AG04449 (cell line): ENCODE results near the gene ZFYVE19.

Experiments
- CTCF ChIA-PET: fragments of 350-600 bp; formaldehyde crosslinking; extraction: SDS; loops from one replicate; lab custom pipeline; 2021; ENCODE audit warnings: antibody characterized with exemption; lab: Yijun Ruan, JAX
- POLR2A ChIA-PET: fragments of 400-600, 350-600 bp; formaldehyde crosslinking; extraction: SDS; loops from one replicate; lab custom pipeline; 2020; ENCODE audit warnings: antibody characterized with exemption, inconsistent platforms; lab: Yijun Ruan, JAX
- DNase-seq: peaks from one replicate; pipeline ENCODE4 v3.0.0-alpha.2; 2010; ENCODE audit warnings: low read depth, low spot score
- H3K4me3 ChIP-seq: 2 replicates; pipeline ENCODE4 v1.5.1; 2011; ENCODE audit warnings: low read depth, mild to moderate bottlenecking, control low read depth, low read length
- CTCF ChIP-seq: IDR thresholded peaks from one replicate; pipeline ENCODE4 v1.5.1; 2011; ENCODE audit warnings: mild to moderate bottlenecking, moderate library complexity, low read length, control low read depth, inconsistent platforms; ENCODE audit not compliant: insufficient read depth; ENCODE audit errors: missing control alignments

Gene ZFYVE19

DNA sequence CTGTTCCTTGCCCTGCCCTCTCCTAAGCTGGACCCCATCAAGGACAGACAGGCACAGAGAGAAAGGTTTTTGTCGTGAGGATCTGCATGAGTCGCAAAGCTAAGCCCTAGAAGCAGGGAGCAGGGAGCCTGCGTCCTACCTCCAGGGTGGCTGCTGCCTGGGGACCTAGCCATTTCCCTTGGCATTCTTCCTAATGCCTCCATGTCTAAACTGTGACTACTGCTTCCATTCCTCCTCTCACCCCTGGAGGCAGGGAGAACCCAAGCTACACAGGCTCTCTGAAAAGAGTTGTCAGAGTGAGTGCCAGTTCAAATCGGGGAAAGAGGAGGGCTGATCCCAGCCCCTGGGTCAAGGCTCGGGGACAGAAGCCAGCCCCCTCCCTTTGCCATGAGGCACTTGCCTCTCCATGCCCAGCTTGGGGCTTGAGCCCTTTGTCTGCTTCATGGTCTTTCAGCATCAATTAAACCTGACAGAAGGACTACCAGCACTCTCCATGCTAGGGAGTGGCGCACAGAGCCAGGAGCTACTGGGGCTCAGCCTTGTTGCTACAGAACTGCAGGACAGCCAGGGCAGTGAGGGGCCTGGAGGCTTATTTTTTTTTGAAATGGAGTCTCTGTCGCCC lies 40.6 kb upstream of the ZFYVE19 start:
- TF ChIP-seq CTCF: no peak
- DNase-seq: no peak
- POLR2A ChIA-PET: interaction anchor here (1.1 kb wide), 1 partner anchor 41 kb away, joined by 3 read pairs; the partner anchor contains the start of gene DNAJC17
- no peak overlapping the region for H3K4me3 ChIP-seq
- CTCF ChIA-PET: interaction anchor here (0.9 to 2.7 kb wide), 6 partner anchors 12 to 125 kb away, joined by 3 to 9 read pairs (median 6); no protein-coding TSS in a partner anchor

- no peak overlapping the region for H3K4me3 ChIP-seq
- no peak for TF ChIP-seq CTCF
- DNase-seq: no peak
- POLR2A ChIA-PET: interaction anchor here (1.1 kb wide), 1 partner anchor 40 kb away, joined by 3 read pairs; the partner anchor contains the start of gene DNAJC17
- CTCF ChIA-PET: interaction anchor here (0.9 to 2.7 kb wide), 7 partner anchors 10 to 125 kb away, joined by 3 to 9 read pairs (median 6); no protein-coding TSS in a partner anchor
Observed at GRCh38 chr15:40766906-40767837, 39.7 kb upstream of the ZFYVE19 start.

DNA sequence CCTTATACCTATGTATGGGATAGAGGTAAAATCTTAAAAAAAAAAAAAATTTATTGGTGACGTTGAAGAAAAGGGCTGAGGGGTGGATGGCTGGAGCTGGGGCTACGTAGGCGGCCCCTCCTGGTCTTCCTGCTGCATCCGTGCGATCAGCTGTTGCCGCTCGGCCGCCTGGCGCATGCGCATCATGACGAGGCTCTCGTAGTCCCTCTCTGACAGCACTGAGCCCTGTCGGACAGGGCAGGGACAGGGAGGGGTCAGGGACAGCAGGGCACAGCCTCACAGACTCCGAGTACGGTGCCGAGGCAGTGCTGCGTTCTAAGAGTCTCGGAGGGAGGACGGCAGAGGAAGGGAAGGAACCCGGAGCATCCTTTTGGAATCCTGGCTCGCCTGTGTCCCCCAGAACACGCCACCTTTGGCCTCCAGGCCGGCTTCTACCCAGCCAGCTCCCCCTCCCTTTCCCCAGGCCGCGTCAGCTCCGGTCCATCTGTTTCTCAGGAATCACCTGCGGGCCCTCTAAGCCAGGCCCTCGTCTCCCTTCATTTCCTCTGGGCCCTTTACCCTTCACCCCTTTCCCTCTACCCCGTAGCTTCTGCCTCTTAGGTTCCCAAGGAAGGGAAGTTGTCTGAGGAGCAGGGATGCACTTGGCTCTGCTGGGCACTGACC lies 38.9 kb upstream of the ZFYVE19 start:
- ChIA-PET CTCF (interaction anchor here (2.0 to 2.2 kb wide), 2 partner anchors 9 to 17 kb away, joined by 5 to 6 read pairs; no protein-coding TSS in a partner anchor), POLR2A (no interaction called here)
- no peak for DNase-seq
- TF ChIP-seq CTCF: no peak
- no peak overlapping the region for H3K4me3 ChIP-seq

- POLR2A ChIA-PET: no interaction called here
- H3K4me3 ChIP-seq: no peak overlapping the region
- DNase-seq: no peak
- CTCF ChIA-PET: interaction anchor here (1.1 to 2.2 kb wide), 3 partner anchors 8 to 75 kb away, joined by 3 to 6 read pairs (median 5); no protein-coding TSS in a partner anchor
- TF ChIP-seq CTCF: no peak
Observed at GRCh38 chr15:40768521-40769273, 38.2 kb upstream of the ZFYVE19 start.

DNA sequence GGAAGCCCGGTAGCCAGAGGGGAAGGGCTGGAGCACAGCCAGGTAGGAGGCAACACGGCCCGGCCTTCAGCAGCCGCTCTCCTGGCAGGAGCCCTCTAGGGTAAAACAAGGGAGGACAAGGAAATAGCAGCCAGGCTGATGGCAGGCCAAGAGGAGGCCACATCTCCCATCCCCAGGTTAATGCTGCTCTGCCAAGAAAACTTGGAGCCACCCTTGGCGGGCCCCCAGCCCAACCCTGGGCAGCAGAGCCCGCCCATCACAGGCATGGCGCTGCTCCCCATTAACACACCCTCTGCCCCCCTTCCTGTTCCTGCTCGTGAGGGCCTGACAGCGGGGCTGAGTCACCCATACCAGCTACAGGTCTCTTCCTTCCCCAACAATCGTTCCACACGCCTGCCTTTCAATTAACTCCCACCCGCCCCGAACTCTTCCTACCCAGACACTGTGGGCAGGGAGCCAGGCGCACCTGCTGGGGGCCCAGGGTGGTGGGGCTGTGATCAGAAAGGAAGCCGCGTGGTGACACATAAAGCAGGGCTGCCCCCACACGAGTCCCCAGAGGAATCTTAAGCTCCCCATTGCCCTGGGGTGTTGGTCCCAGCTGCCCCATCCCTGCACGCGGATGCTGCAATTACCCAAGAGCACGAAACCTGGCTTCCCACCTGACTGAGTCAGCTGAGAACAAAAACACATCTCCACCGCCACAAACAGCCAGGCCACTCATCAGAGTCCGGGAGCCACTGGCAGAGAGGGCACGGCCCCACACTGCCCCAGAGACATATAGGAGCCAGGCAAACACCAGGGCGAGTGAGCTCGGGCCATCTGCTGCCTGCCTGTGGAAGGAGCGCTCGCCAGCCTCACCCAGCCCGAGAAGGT lies 37.4 kb upstream of the ZFYVE19 start, which contains the start of gene C15orf62:
TSS of gene C15orf62 (plus strand) at position 707 of the 873 bp plus-strand sequence. CDS start 516 bp downstream, outside the sequence.
- no peak for DNase-seq
- H3K4me3 ChIP-seq: no peak within 1 kb of the TSS
- TF ChIP-seq CTCF: no peak
- ChIA-PET POLR2A (interaction anchor here (1.0 kb wide), 1 partner anchor 12 kb away, joined by 4 read pairs; no protein-coding TSS in a partner anchor), CTCF (interaction anchor here (1.0 to 2.2 kb wide), 4 partner anchors 8 to 76 kb away, joined by 3 to 6 read pairs (median 4); no protein-coding TSS in a partner anchor)
